Thyroid gland (tissue), 4 donors: ENCODE data around the gene OTOA.

Source experiments
- POLR2A ChIP-seq, 2 donors: fragments of 450-650 bp; IDR thresholded peaks; one replicate each; pipeline ENCODE4 v1.6.1; 2017; ENCODE audit warnings: antibody characterized with exemption in 2 of 2, mild to moderate bottlenecking in 2 of 2, moderate library complexity in 1 of 2
- TF ChIP-seq, protein P1 (sequence below), 6 experiments: fragments of 200-600 bp in 3 of 6; fragments of 450-650 bp in 3 of 6; sonication (generic) in 3 of 6; IDR thresholded peaks; one replicate each; pipeline ENCODE4 v1.5.1; 2016 to 2019; ENCODE audit warnings: antibody characterized with exemption in 6 of 6, mild to moderate bottlenecking in 2 of 6, inconsistent platforms in 1 of 6, moderate library complexity in 1 of 6

DNA sequence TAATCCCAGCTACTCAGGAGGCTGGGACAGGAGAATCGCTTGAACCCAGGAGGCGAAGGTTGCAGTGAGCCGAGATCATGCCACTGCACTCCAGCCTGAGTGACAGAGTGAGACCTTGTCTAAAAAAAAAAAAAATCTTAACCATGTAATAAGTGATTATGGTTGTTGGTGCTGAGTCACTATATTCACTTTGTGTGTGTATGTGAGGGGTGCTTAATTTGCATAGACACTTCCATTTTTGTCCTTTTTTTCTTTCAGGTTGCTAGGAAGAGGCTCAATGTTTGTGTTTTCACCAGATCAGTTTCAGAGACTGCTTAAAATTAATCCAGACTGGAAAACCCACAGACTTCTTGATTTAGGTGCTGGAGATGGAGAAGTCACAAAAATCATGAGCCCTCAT, 46.2 kb upstream of the OTOA start:
- TF ChIP-seq, protein P1, sequence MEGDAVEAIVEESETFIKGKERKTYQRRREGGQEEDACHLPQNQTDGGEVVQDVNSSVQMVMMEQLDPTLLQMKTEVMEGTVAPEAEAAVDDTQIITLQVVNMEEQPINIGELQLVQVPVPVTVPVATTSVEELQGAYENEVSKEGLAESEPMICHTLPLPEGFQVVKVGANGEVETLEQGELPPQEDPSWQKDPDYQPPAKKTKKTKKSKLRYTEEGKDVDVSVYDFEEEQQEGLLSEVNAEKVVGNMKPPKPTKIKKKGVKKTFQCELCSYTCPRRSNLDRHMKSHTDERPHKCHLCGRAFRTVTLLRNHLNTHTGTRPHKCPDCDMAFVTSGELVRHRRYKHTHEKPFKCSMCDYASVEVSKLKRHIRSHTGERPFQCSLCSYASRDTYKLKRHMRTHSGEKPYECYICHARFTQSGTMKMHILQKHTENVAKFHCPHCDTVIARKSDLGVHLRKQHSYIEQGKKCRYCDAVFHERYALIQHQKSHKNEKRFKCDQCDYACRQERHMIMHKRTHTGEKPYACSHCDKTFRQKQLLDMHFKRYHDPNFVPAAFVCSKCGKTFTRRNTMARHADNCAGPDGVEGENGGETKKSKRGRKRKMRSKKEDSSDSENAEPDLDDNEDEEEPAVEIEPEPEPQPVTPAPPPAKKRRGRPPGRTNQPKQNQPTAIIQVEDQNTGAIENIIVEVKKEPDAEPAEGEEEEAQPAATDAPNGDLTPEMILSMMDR (IDR thresholded peaks at IDR 0.05), result no peak
- TF ChIP-seq POLR2A (IDR thresholded peaks at IDR 0.05), result no peak
